Ascending aorta (tissue), 2 donors: ENCODE results near the gene KLHL12. TPM values are rescaled to one million over a fixed set of nuclear protein-coding genes. Genes with fewer than 3 reads are reported as not detected.

ENCODE experiments used
- DNase-seq, 2 donors: peaks; one replicate each; pipeline ENCODE4 v3.0.0-alpha.2; 2019; ENCODE audit warnings: low spot score in 2 of 2
- H3K27ac ChIP-seq, 2 donors: fragments of 200-600 bp; sonication (generic); one replicate each; pipeline ENCODE4 v1.5.1; 2016 to 2017; ENCODE audit warnings: mild to moderate bottlenecking in 1 of 2
- H3K27me3 ChIP-seq: fragments of 200-600 bp; sonication (generic); one replicate; pipeline ENCODE4 v1.5.1; 2017
- H3K36me3 ChIP-seq, 2 donors: fragments of 200-600 bp; sonication (generic); one replicate each; pipeline ENCODE4 v1.5.1; 2016
- H3K4me1 ChIP-seq, 2 donors: fragments of 200-600 bp; sonication (generic); one replicate each; pipeline ENCODE4 v1.5.1; 2016 to 2017; ENCODE audit warnings: mild to moderate bottlenecking in 1 of 2
- H3K4me3 ChIP-seq, 2 donors: fragments of 200-600 bp; sonication (generic); one replicate each; pipeline ENCODE4 v1.5.1; 2016 to 2017; ENCODE audit warnings: mild to moderate bottlenecking in 1 of 2
- H3K9me3 ChIP-seq, 2 donors: fragments of 200-600 bp; sonication (generic); one replicate each; pipeline ENCODE4 v1.5.1; 2016
- intact Hi-C: fragments of 100-400 bp; cut with DNase I; formaldehyde crosslinking; loops from one replicate; pipeline ENCODE4 v1.15.1; 2023
- total RNA-seq: library from RNA; depleted of rRNA; stranded (reverse); fragments of >200 nt; gene quantifications from one replicate; pipeline ENCODE4 v1.1.0, GENCODE V29; 2016
- TF ChIP-seq, protein P1 (sequence below), 3 experiments: fragments of 200-600 bp in 2 of 3; fragments of 450-650 bp in 1 of 3; sonication (generic) in 2 of 3; IDR thresholded peaks; one replicate each; pipeline ENCODE4 v1.5.1; 2016 to 2019; ENCODE audit warnings: antibody characterized with exemption in 3 of 3, mild to moderate bottlenecking in 1 of 3, moderate library complexity in 1 of 3

KLHL12 gene
- total RNA-seq, 1 donor from 2014 or later = 17.8 TPM

GRCh38 chr1:202945483-202945882, 18.4 kb upstream of the KLHL12 start:
- H3K4me1 ChIP-seq = no peaks in the 10 kb centered on the region
- H3K27me3 ChIP-seq = no peaks in the 10 kb centered on the region
- TF ChIP-seq, protein P1, sequence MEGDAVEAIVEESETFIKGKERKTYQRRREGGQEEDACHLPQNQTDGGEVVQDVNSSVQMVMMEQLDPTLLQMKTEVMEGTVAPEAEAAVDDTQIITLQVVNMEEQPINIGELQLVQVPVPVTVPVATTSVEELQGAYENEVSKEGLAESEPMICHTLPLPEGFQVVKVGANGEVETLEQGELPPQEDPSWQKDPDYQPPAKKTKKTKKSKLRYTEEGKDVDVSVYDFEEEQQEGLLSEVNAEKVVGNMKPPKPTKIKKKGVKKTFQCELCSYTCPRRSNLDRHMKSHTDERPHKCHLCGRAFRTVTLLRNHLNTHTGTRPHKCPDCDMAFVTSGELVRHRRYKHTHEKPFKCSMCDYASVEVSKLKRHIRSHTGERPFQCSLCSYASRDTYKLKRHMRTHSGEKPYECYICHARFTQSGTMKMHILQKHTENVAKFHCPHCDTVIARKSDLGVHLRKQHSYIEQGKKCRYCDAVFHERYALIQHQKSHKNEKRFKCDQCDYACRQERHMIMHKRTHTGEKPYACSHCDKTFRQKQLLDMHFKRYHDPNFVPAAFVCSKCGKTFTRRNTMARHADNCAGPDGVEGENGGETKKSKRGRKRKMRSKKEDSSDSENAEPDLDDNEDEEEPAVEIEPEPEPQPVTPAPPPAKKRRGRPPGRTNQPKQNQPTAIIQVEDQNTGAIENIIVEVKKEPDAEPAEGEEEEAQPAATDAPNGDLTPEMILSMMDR (IDR thresholded peaks at IDR 0.05) = no peak
- DNase-seq = no peak
- no peak overlapping the region for H3K4me3 ChIP-seq
- no peaks in the 10 kb centered on the region for H3K9me3 ChIP-seq
- peaks cover 89 to 99% of the 10 kb centered on the region in 2 donors for H3K36me3 ChIP-seq
- no peak overlapping the region for H3K27ac ChIP-seq
- intact Hi-C loops = no loop called here

GRCh38 chr1:202944438-202944921, 17.4 kb upstream of the KLHL12 start:
- intact Hi-C loops = no loop called here
- Histone ChIP-seq H3K27me3 (no peaks in the 10 kb centered on the region), H3K36me3 (peaks cover 79 to 92% of the 10 kb centered on the region in 2 donors), H3K9me3 (no peaks in the 10 kb centered on the region), H3K27ac (no peak overlapping the region), H3K4me1 (no peaks in the 10 kb centered on the region), H3K4me3 (no peak overlapping the region)
- no peak for DNase-seq
- TF ChIP-seq, protein P1 (IDR thresholded peaks at IDR 0.05) = no peak

DNA sequence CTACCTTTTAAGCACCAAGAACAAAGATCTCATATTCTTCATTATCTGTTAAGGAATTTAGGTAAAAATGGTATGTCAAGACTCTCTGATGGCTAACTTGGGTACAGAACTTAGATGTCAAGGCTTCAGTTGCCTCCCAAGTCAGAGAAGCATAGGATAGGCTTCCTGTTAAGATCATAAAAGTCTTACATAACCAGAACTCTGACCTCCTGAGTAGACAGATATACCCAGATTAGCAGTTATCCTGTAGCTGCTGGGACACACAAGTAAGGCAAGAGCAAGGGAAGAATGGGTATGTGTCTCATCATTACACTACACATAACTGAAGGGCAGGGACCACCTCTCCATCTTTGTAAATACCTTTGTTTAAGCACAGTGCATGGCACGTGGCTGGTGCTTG, 15.4 kb upstream of the KLHL12 start:
- no peaks in the 10 kb centered on the region for H3K27me3 ChIP-seq

DNA sequence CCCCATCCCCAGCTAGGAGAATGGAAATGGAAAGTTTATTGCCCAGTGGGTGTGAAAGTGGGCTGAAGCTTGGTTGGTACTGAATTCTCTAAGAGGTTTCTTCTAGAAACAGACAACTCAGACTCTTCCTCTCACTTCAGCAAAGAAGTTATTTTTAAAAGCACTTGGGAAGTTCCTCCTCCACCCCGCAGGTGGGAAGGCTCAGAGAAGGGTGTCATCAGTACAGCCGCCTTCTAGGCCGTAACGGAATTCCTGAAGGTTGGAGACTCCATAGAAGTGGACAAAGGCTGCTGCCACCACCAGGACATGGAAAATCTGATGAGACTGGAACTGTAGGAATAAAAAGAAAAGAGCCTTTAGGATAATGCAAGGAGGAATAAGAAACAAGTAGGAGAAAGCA, 14.3 kb upstream of the KLHL12 start:
- no peak overlapping the region for H3K27ac ChIP-seq
- H3K27me3 ChIP-seq = no peaks in the 10 kb centered on the region
- H3K4me1 ChIP-seq = no peaks in the 10 kb centered on the region
- H3K36me3 ChIP-seq = peaks cover 53 to 62% of the 10 kb centered on the region in 2 donors
- TF ChIP-seq, protein P1 (IDR thresholded peaks at IDR 0.05) = no peak
- intact Hi-C loops = no loop called here
- DNase-seq = no peak
- no peak overlapping the region for H3K4me3 ChIP-seq
- H3K9me3 ChIP-seq = no peaks in the 10 kb centered on the region

More for the DNA sequence above, 15.4 kb upstream of the KLHL12 start:
- DNase-seq = no peak
- Histone ChIP-seq H3K36me3 (peaks cover 64 to 73% of the 10 kb centered on the region in 2 donors), H3K27ac (no peak overlapping the region), H3K9me3 (no peaks in the 10 kb centered on the region), H3K4me1 (no peaks in the 10 kb centered on the region), H3K4me3 (no peak overlapping the region)
- TF ChIP-seq, protein P1 (IDR thresholded peaks at IDR 0.05) = no peak
- intact Hi-C loops = no loop called here

- H3K4me3 ChIP-seq = no peak overlapping the region
- no peaks in the 10 kb centered on the region for H3K9me3 ChIP-seq
- H3K27ac ChIP-seq = no peak overlapping the region
- DNase-seq = no peak
- TF ChIP-seq, protein P1 (IDR thresholded peaks at IDR 0.05) = no peak
- H3K27me3 ChIP-seq = no peaks in the 10 kb centered on the region
- H3K4me1 ChIP-seq = no peaks in the 10 kb centered on the region
- intact Hi-C loops = no loop called here
- H3K36me3 ChIP-seq = peaks cover 50 to 54% of the 10 kb centered on the region in 2 donors
These were observed 13.5 kb upstream of the KLHL12 start for GRCh38 chr1:202940561-202940960.
